BLaER1 treated with 17β-estradiol and CSF1 and Interleukin-3, amounts not matched to agents 10 nM and 100 nM (cell line): ENCODE measurements around the gene CNPY4.

Experiments
- H3K27ac ChIP-seq, 11 experiments: shearing (Covaris generic); formaldehyde crosslinking; 2 replicates each; pipeline ENCODE4 v1.8.1; 2022
- H3K27me3 ChIP-seq, 11 experiments: shearing (Covaris generic); formaldehyde crosslinking; 2 replicates each; pipeline ENCODE4 v1.8.1; 2022
- H3K36me3 ChIP-seq, 11 experiments: shearing (Covaris generic); formaldehyde crosslinking; 2 replicates each; pipeline ENCODE4 v1.8.1; 2022
- H3K4me1 ChIP-seq, 10 experiments: shearing (Covaris generic); formaldehyde crosslinking; 2 replicates each; pipeline ENCODE4 v1.8.1; 2022
- H3K4me2 ChIP-seq, 11 experiments: shearing (Covaris generic); formaldehyde crosslinking; 2 replicates each; pipeline ENCODE4 v1.8.1; 2022
- H3K4me3 ChIP-seq, 10 experiments: shearing (Covaris generic); formaldehyde crosslinking; 2 replicates each; pipeline ENCODE4 v1.8.1; 2022
- H3K9ac ChIP-seq, 11 experiments: shearing (Covaris generic); formaldehyde crosslinking; 2 replicates each; pipeline ENCODE4 v1.8.1; 2022
- H3K9me3 ChIP-seq, 11 experiments: shearing (Covaris generic); formaldehyde crosslinking; replicated peaks in 1 of 11; 2 replicates each; pipeline ENCODE4 v1.8.1; 2022
- H4K20me1 ChIP-seq, 11 experiments: shearing (Covaris generic); formaldehyde crosslinking; 2 replicates each; pipeline ENCODE4 v1.8.1; 2022
- Cebpa-rat ChIP-seq, 11 experiments: shearing (Covaris generic); IDR thresholded peaks; 2 replicates each; pipeline ENCODE4 v1.8.1; 2022

Gene CNPY4, protein sequence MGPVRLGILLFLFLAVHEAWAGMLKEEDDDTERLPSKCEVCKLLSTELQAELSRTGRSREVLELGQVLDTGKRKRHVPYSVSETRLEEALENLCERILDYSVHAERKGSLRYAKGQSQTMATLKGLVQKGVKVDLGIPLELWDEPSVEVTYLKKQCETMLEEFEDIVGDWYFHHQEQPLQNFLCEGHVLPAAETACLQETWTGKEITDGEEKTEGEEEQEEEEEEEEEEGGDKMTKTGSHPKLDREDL

DNA sequence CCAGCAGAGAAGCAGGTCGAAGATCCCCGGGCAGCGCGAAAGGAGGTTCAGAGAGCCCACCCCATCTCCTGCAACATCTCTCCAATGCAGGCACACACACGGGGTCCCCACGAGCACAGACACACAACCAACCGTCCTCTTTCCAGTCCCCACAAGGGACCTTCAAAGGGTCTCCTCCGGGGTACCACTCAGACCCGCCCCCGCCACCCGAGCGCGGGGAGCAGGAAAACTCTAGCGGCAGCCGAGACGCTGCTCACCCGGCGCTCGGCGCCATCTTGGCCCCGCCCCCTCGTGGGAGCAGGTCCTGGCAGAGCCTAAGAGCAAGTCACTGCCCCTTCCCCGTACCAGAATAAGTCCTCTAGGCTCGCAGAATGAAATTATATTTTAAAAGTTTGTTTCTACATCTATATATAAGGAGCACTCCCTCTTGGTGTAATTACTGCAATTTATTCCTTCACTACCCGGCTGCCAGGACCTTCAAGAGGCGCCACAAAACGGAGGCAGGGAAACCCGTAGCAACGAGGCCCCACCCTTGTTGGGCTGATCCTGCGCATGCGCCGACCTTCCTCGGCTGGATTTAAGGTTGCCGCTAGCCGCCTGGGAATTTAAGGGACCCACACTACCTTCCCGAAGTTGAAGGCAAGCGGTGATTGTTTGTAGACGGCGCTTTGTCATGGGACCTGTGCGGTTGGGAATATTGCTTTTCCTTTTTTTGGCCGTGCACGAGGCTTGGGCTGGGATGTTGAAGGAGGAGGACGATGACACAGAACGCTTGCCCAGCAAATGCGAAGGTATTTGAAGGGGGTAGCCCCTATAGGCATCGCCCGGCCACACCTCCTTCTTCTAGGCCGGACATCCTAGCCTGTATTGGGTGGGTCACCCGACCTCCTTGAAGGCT lies at the start of gene CNPY4, which contains the start of gene TAF6:
Gene CNPY4 (plus strand): TSS at position 563 of the 898 bp plus-strand sequence. CDS start 111 bp downstream, at position 674.
Gene TAF6 (minus strand): TSS at position 287 of the 898 bp plus-strand sequence. CDS start 5,149 bp downstream, outside the sequence.
- Histone ChIP-seq H3K9ac (peak within 1 kb of the TSS; percentile 77 to 94 (median 89)), H3K9me3 (no peaks in the 10 kb centered on the region), H3K4me3 (peak within 1 kb of the TSS; percentile 77 to 95 (median 84)), H3K4me1 (peaks cover 21 to 43% (median 28%) of the 10 kb centered on the region in 10 experiments), H3K27ac (peak within 1 kb of the TSS; percentile 87 to 97 (median 93)), H3K4me2 (peak within 1 kb of the TSS; percentile 81 to 91 (median 88)), H3K27me3 (no peaks in the 10 kb centered on the region), H3K36me3 (peaks cover 0 to 37% (median 12%) of the 10 kb centered on the region in 11 experiments; a peak in 13 of 22 replicates), H4K20me1 (no peaks in the 10 kb centered on the region)
- no peak for TF ChIP-seq Cebpa-rat (IDR thresholded peaks at IDR 0.05)

GRCh38 chr7:100069991-100070390 lies 49.4 kb upstream of the CNPY4 start:
- peaks cover 0 to 15% (median 5%) of the 10 kb centered on the region in 10 experiments; a peak in 9 of 20 replicates for H3K4me1 ChIP-seq
- H3K27ac ChIP-seq = no peak overlapping the region
- TF ChIP-seq Cebpa-rat (IDR thresholded peaks at IDR 0.05) = no peak
- no peak overlapping the region for H3K9ac ChIP-seq
- H3K9me3 ChIP-seq = peaks cover 59 to 65% (median 61%) of the 10 kb centered on the region in 11 experiments
- H3K27me3 ChIP-seq = peaks cover 0 to 10% (median 0%) of the 10 kb centered on the region in 11 experiments; a peak in 5 of 22 replicates
- H3K36me3 ChIP-seq = peaks cover 81 to 100% (median 98%) of the 10 kb centered on the region in 11 experiments
- no peak overlapping the region for H3K4me2 ChIP-seq
- peaks cover 0 to 17% (median 5%) of the 10 kb centered on the region in 11 experiments; a peak in 7 of 22 replicates for H4K20me1 ChIP-seq
- peak overlapping the region in 5 of 10 experiments; percentile 39 to 54 (median 43); a peak in 6 of 20 replicates for H3K4me3 ChIP-seq

DNA sequence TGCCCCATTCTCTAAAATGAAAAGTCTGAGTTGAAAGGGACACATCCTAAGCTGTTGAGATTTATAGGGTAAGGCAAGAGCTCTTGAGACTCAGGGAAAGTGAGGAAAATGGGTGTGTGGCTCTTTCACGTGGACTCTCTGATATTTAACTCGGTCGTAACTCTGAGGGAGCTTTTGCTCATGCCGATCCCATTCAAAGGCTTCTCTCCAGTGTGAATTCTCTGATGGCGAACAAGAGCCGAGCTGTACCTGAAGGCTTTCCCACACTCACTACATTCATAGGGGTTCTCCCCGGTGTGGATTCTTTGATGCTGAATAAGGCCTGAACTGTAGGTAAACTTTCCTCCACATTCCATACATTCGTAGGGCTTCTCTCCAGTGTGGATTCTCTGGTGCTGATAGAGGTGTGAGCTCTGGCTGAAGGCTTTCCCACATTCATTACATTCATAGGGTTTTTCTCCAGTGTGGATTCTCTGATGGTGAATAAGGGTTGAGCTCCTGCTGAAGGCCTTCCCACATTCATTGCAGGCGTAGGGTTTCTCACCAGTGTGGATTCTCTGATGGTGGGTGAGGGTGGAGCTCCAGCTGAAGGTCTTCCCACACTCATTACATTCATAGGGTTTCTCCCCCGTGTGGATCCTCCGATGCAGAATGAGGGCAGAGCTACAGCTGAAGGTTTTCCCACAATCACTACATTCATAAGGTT lies 48.3 kb upstream of the CNPY4 start:
- no peak for TF ChIP-seq Cebpa-rat (IDR thresholded peaks at IDR 0.05)
- H3K9ac ChIP-seq = no peak overlapping the region
- no peak overlapping the region for H3K27ac ChIP-seq
- peaks cover 0 to 13% (median 7%) of the 10 kb centered on the region in 11 experiments; a peak in 7 of 22 replicates for H4K20me1 ChIP-seq
- H3K36me3 ChIP-seq = peaks cover 82 to 100% (median 98%) of the 10 kb centered on the region in 11 experiments
- H3K4me2 ChIP-seq = no peak overlapping the region
- H3K4me3 ChIP-seq = peak overlapping the region in 9 of 10 experiments; percentile 14 to 54 (median 44); a peak in 17 of 20 replicates
- peaks cover 0 to 6% (median under 1%) of the 10 kb centered on the region in 10 experiments; a peak in 6 of 20 replicates for H3K4me1 ChIP-seq
- peaks cover 71 to 77% (median 73%) of the 10 kb centered on the region in 11 experiments for H3K9me3 ChIP-seq
- peaks cover 0 to 10% (median 0%) of the 10 kb centered on the region in 11 experiments; a peak in 5 of 22 replicates for H3K27me3 ChIP-seq

- Histone ChIP-seq H3K9me3 (peaks cover 83 to 90% (median 86%) of the 10 kb centered on the region in 11 experiments), H3K4me2 (no peak overlapping the region), H3K27ac (no peak overlapping the region), H3K4me1 (no peaks in the 10 kb centered on the region), H3K4me3 (peak overlapping the region; percentile 5 to 54 (median 44); a peak in 16 of 20 replicates), H3K27me3 (peaks cover 0 to 10% (median 0%) of the 10 kb centered on the region in 11 experiments; a peak in 5 of 22 replicates), H3K9ac (no peak overlapping the region), H3K36me3 (peaks cover 92 to 100% (median 100%) of the 10 kb centered on the region in 11 experiments), H4K20me1 (peaks cover 0 to 24% (median 7%) of the 10 kb centered on the region in 11 experiments; a peak in 9 of 22 replicates)
- TF ChIP-seq Cebpa-rat (IDR thresholded peaks at IDR 0.05) = no peak
Observed at GRCh38 chr7:100072462-100072861, 47.0 kb upstream of the CNPY4 start.

- Histone ChIP-seq H3K27me3 (peaks cover 0 to 10% (median 0%) of the 10 kb centered on the region in 11 experiments; a peak in 5 of 22 replicates), H3K9ac (no peak overlapping the region), H3K36me3 (peaks cover 99 to 100% (median 100%) of the 10 kb centered on the region in 11 experiments), H3K4me3 (0 out of 20 replicates have a peak overlapping the region, but pooled peaks of 7 of the 10 experiments have one; percentile 2 to 45 (median 11)), H3K9me3 (peaks cover 73 to 93% (median 84%) of the 10 kb centered on the region in 11 experiments), H3K4me1 (peaks cover 6 to 12% (median 10%) of the 10 kb centered on the region in 10 experiments), H4K20me1 (peaks cover 7 to 45% (median 17%) of the 10 kb centered on the region in 11 experiments; a peak in 13 of 22 replicates), H3K4me2 (no peak overlapping the region), H3K27ac (no peak overlapping the region)
- no peak for TF ChIP-seq Cebpa-rat (IDR thresholded peaks at IDR 0.05)
Observed at GRCh38 chr7:100074841-100075240, 44.6 kb upstream of the CNPY4 start.

DNA sequence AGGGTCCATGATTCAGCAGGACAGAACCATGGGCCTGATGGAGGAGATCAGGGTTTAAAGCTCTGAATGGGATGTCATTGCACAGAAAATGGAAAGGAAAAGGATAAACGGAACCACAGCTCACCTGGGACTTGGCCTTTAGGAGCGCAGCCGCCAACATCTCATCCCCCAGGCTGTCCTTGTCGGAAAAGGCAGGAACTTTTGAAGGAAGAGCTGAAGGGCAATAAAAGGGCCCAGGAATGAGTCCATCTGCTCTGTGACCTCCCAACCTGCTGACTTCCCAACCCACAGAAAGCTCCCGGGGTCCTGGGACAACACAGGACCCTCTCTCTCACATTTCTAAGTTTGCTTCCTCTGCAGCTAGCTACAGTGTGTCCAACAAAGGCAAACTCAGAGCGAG lies 44.0 kb upstream of the CNPY4 start:
- no peak overlapping the region for H3K4me2 ChIP-seq
- H3K36me3 ChIP-seq = peaks cover 93 to 100% (median 99%) of the 10 kb centered on the region in 11 experiments
- H3K4me3 ChIP-seq = peak overlapping the region in 5 of 10 experiments; percentile 2 to 44 (median 16); a peak in 3 of 20 replicates
- H4K20me1 ChIP-seq = peaks cover 7 to 50% (median 22%) of the 10 kb centered on the region in 11 experiments; a peak in 13 of 22 replicates
- H3K9me3 ChIP-seq = peaks cover 67 to 88% (median 78%) of the 10 kb centered on the region in 11 experiments
- H3K4me1 ChIP-seq = peaks cover 12 to 18% (median 15%) of the 10 kb centered on the region in 10 experiments
- H3K27ac ChIP-seq = no peak overlapping the region
- no peak for TF ChIP-seq Cebpa-rat (IDR thresholded peaks at IDR 0.05)
- no peak overlapping the region for H3K9ac ChIP-seq
- peaks cover 0 to 10% (median 0%) of the 10 kb centered on the region in 11 experiments; a peak in 5 of 22 replicates for H3K27me3 ChIP-seq

DNA sequence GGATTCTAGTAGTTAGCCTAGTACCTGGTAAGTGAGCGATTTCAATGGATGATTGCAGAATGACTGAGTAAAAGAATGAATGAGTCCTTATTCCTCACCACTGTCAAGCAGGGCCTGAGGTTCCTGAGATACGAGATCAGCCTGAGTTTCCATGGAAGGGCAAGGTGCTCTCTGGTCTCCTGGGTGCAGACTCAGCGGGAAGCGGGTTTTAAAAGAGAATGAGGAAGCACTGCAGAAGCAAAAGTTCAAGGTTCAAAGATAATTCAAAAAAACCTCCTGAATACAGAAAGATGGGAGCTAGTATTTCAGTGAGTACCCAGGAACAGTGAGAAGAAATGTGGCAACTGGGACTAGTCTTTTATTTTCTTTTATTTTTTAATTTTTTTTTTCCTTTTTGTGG lies 42.2 kb upstream of the CNPY4 start:
- peaks cover 0 to 2% (median 1%) of the 10 kb centered on the region in 11 experiments; a peak in 9 of 22 replicates for H3K27me3 ChIP-seq
- TF ChIP-seq Cebpa-rat (IDR thresholded peaks at IDR 0.05) = no peak
- H4K20me1 ChIP-seq = peaks cover 7 to 54% (median 23%) of the 10 kb centered on the region in 11 experiments; a peak in 13 of 22 replicates
- peaks cover 17 to 23% (median 20%) of the 10 kb centered on the region in 10 experiments for H3K4me1 ChIP-seq
- H3K4me2 ChIP-seq = no peak overlapping the region
- H3K9me3 ChIP-seq = peaks cover 49 to 70% (median 60%) of the 10 kb centered on the region in 11 experiments
- H3K9ac ChIP-seq = no peak overlapping the region
- no peak overlapping the region for H3K4me3 ChIP-seq
- H3K36me3 ChIP-seq = peaks cover 75 to 84% (median 81%) of the 10 kb centered on the region in 11 experiments
- H3K27ac ChIP-seq = no peak overlapping the region
